Esophagus (tissue), 2 donors: Measurements from ENCODE around the gene GZMA. TPM values are rescaled to one million over a fixed set of nuclear protein-coding genes. Genes with fewer than 3 reads are reported as not detected.

Experiments used
- H3K27ac ChIP-seq, 2 donors: one replicate each; pipeline ENCODE4 v1.5.1; 2013; ENCODE audit warnings: low read depth in 2 of 2, mild to moderate bottlenecking in 2 of 2, inconsistent platforms in 1 of 2, low read length in 1 of 2, moderate library complexity in 1 of 2
- H3K27me3 ChIP-seq, 2 donors: one replicate each; pipeline ENCODE4 v1.6.1; 2013; ENCODE audit warnings: low read length in 2 of 2, control low read depth in 1 of 2, mild to moderate bottlenecking in 1 of 2; ENCODE audit not compliant: insufficient read depth in 2 of 2, control insufficient read depth in 1 of 2
- H3K36me3 ChIP-seq, 2 donors: one replicate each; pipeline ENCODE4 v1.6.1; 2013; ENCODE audit warnings: low read length in 1 of 2; ENCODE audit not compliant: control insufficient read depth in 2 of 2, insufficient read depth in 2 of 2
- H3K4me1 ChIP-seq, 2 donors: one replicate each; pipeline ENCODE4 v1.6.1; 2013; ENCODE audit warnings: low read length in 1 of 2; ENCODE audit not compliant: control insufficient read depth in 2 of 2, insufficient read depth in 2 of 2
- H3K4me3 ChIP-seq, 2 donors: one replicate each; pipeline ENCODE4 v1.5.1; 2013; ENCODE audit warnings: low read length in 2 of 2, mild to moderate bottlenecking in 2 of 2, low read depth in 1 of 2, moderate library complexity in 1 of 2
- H3K9me3 ChIP-seq, 2 donors: one replicate each; pipeline ENCODE4 v1.6.1; 2013; ENCODE audit warnings: mild to moderate bottlenecking in 2 of 2, low read depth in 1 of 2, low read length in 1 of 2, moderate library complexity in 1 of 2; ENCODE audit not compliant: control insufficient read depth in 2 of 2, insufficient read depth in 1 of 2
- WGBS, 2 donors: extraction: QIAGEN DNeasy Blood & Tissue Kit; methylation state at CpG; one replicate each; pipeline ENCODE4 v1.1.7; 2013; 5-methylcytosine and 5-hydroxymethylcytosine counted together
- polyA plus RNA-seq, 2 donors: library from polyadenylated mRNA; stranded (reverse); fragments of 200-250 nt; gene quantifications; one replicate each; pipeline ENCODE4 v1.2.3, GENCODE V29; 2013
- donor health status: healthy with polysubstance abuse.
- donor health status: Bipolar disorder and iron deficiency.

The GZMA gene
- polyA plus RNA-seq, 2 donors, result 2.5 to 2.8 TPM

- Histone ChIP-seq H3K27ac (no peak overlapping the region), H3K27me3 (no peaks in the 10 kb centered on the region), H3K4me1 (no peaks in the 10 kb centered on the region), H3K4me3 (no peak overlapping the region), H3K36me3 (no peaks in the 10 kb centered on the region), H3K9me3 (no peaks in the 10 kb centered on the region)
- 63 to 68% methylated on average over 9 of the region's 9 CpGs for WGBS, 2 donors
Observed at GRCh38 chr5:55140908-55141665, 38.6 kb downstream of the GZMA start.

GRCh38 chr5:55141945-55142690, 39.7 kb downstream of the GZMA start:
- H3K36me3 ChIP-seq, result no peaks in the 10 kb centered on the region
- no peak overlapping the region for H3K27ac ChIP-seq
- no peaks in the 10 kb centered on the region for H3K9me3 ChIP-seq
- H3K4me1 ChIP-seq, result no peaks in the 10 kb centered on the region
- no peak overlapping the region for H3K4me3 ChIP-seq
- no peaks in the 10 kb centered on the region for H3K27me3 ChIP-seq
- 84 to 87% methylated on average over 9 of the region's 9 CpGs for WGBS, 2 donors

GRCh38 chr5:55143624-55144023, 41.2 kb downstream of the GZMA start:
- H3K4me1 ChIP-seq, result no peaks in the 10 kb centered on the region
- no peaks in the 10 kb centered on the region for H3K36me3 ChIP-seq
- 51 to 58% methylated on average over 4 of the region's 4 CpGs for WGBS, 2 donors
- H3K27me3 ChIP-seq, result no peaks in the 10 kb centered on the region
- H3K4me3 ChIP-seq, result no peak overlapping the region
- H3K27ac ChIP-seq, result no peak overlapping the region
- no peaks in the 10 kb centered on the region for H3K9me3 ChIP-seq

GRCh38 chr5:55146080-55146479, 43.6 kb downstream of the GZMA start:
- 78 to 82% methylated on average over 8 of the region's 8 CpGs for WGBS, 2 donors
- Histone ChIP-seq H3K27ac (no peak overlapping the region), H3K27me3 (no peaks in the 10 kb centered on the region), H3K4me1 (no peaks in the 10 kb centered on the region), H3K4me3 (no peak overlapping the region), H3K9me3 (no peaks in the 10 kb centered on the region), H3K36me3 (no peaks in the 10 kb centered on the region)

- no peak overlapping the region for H3K27ac ChIP-seq
- H3K9me3 ChIP-seq, result no peaks in the 10 kb centered on the region
- H3K4me1 ChIP-seq, result no peaks in the 10 kb centered on the region
- H3K4me3 ChIP-seq, result no peak overlapping the region
- no peaks in the 10 kb centered on the region for H3K36me3 ChIP-seq
- WGBS, 2 donors, result 6 to 8% methylated on average over 11 of the region's 11 CpGs
- H3K27me3 ChIP-seq, result no peaks in the 10 kb centered on the region
Observed at GRCh38 chr5:55146543-55147151, 44.2 kb downstream of the GZMA start.

GRCh38 chr5:55149308-55149795, 46.9 kb downstream of the GZMA start:
- peaks cover 0 to 6% of the 10 kb centered on the region in 2 donors for H3K4me1 ChIP-seq
- WGBS, 2 donors, result 41 to 59% methylated on average over 2 of the region's 2 CpGs
- no peaks in the 10 kb centered on the region for H3K27me3 ChIP-seq
- no peaks in the 10 kb centered on the region for H3K9me3 ChIP-seq
- H3K27ac ChIP-seq, result no peak overlapping the region
- H3K36me3 ChIP-seq, result no peaks in the 10 kb centered on the region
- H3K4me3 ChIP-seq, result no peak overlapping the region

- Histone ChIP-seq H3K4me1 (peaks cover 0 to 6% of the 10 kb centered on the region in 2 donors), H3K27me3 (no peaks in the 10 kb centered on the region), H3K9me3 (no peaks in the 10 kb centered on the region), H3K36me3 (no peaks in the 10 kb centered on the region), H3K4me3 (no peak overlapping the region), H3K27ac (peak overlapping the region; percentile 69 to 79)
- WGBS, 2 donors, result 37 to 45% methylated on average over 5 of the region's 5 CpGs
Observed at GRCh38 chr5:55151923-55152842, 49.7 kb downstream of the GZMA start.

- peaks cover 0 to 6% of the 10 kb centered on the region in 2 donors for H3K4me1 ChIP-seq
Observed at GRCh38 chr5:55154873-55155272, 52.4 kb downstream of the GZMA start.

More at GRCh38 chr5:55154873-55155272, 52.4 kb downstream of the GZMA start:
- Histone ChIP-seq H3K27me3 (no peaks in the 10 kb centered on the region), H3K4me3 (no peak overlapping the region), H3K27ac (no peak overlapping the region), H3K36me3 (no peaks in the 10 kb centered on the region), H3K9me3 (no peaks in the 10 kb centered on the region)
- WGBS, 2 donors, result 27 to 37% methylated on average over 3 of the region's 3 CpGs
